ENCODE measurements around the gene CBR3.

DNA sequence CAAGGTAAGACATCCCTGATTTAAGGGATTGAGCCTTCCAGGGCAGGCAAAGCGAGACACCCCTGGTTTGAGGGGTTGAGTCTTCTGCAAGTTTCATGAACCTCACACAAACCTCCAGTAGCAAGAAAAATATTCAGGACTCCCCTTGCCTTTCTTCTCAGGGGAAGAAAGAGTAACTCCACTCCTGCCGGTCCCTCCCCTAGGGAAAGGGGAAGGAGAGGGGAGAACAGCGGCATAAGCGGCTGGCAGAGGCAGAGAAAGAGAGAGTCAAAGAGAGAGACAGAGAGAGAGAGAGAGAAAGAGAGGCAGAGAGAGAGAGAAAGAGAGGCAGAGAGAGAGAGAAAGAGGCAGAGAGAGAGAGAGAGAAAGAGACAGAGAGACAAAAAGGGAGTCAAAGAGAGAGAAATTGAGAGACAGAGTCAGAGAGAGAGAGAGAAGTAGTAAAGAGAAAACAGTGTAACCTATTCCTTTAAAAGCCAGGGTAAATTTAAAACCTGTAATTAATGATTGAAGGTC lies 29.5 kb upstream of the CBR3 start:
- TF ChIP-seq POLR2A (IDR thresholded peaks at IDR 0.05) (no peak), CTCF (IDR thresholded peaks at IDR 0.05 in 4 of 5, conservative IDR thresholded peaks at IDR 0.05 in 1 of 5) (no peak)
